Skeletal muscle tissue (tissue), 4 donors: ENCODE results near the gene NET1. TPM values are rescaled to one million over a fixed set of nuclear protein-coding genes. Genes with fewer than 3 reads are reported as not detected.

Experiments
- H3K27ac ChIP-seq: one replicate; pipeline ENCODE4 v1.7.0; 2013; ENCODE audit warnings: mild to moderate bottlenecking, low read depth, low read length, inconsistent platforms
- H3K27me3 ChIP-seq, 3 donors: one replicate each; pipeline ENCODE4 v1.7.0; 2013; ENCODE audit warnings: low read length in 3 of 3; ENCODE audit not compliant: control insufficient read depth in 3 of 3, insufficient read depth in 3 of 3
- H3K36me3 ChIP-seq, 3 donors: one replicate each; pipeline ENCODE4 v1.7.0; 2013; ENCODE audit warnings: low read length in 3 of 3; ENCODE audit not compliant: control insufficient read depth in 3 of 3, insufficient read depth in 3 of 3
- H3K4me1 ChIP-seq, 3 donors: one replicate each; pipeline ENCODE4 v1.7.0; 2013; ENCODE audit warnings: low read length in 3 of 3, mild to moderate bottlenecking in 3 of 3; ENCODE audit not compliant: control insufficient read depth in 3 of 3, insufficient read depth in 3 of 3
- H3K4me3 ChIP-seq, 3 donors: one replicate each; pipeline ENCODE4 v1.7.0; 2013; ENCODE audit warnings: low read length in 3 of 3
- H3K9ac ChIP-seq, 3 donors: one replicate each; pipeline ENCODE4 v1.7.0; 2013; ENCODE audit warnings: low read length in 3 of 3, mild to moderate bottlenecking in 3 of 3, moderate library complexity in 2 of 3, low read depth in 1 of 3
- H3K9me3 ChIP-seq, 3 donors: one replicate each; pipeline ENCODE4 v1.7.0; 2013; ENCODE audit warnings: low read length in 3 of 3; ENCODE audit not compliant: control insufficient read depth in 3 of 3
- total RNA-seq: library from RNA; depleted of rRNA; stranded (reverse); fragments of >200 nt; gene quantifications from one replicate; pipeline ENCODE4 v1.2.3, GENCODE V29; 2014
- donor health status: Osteomylitis.

Gene NET1
- total RNA-seq, 1 donor from 2014 or later = 79.3 TPM

DNA sequence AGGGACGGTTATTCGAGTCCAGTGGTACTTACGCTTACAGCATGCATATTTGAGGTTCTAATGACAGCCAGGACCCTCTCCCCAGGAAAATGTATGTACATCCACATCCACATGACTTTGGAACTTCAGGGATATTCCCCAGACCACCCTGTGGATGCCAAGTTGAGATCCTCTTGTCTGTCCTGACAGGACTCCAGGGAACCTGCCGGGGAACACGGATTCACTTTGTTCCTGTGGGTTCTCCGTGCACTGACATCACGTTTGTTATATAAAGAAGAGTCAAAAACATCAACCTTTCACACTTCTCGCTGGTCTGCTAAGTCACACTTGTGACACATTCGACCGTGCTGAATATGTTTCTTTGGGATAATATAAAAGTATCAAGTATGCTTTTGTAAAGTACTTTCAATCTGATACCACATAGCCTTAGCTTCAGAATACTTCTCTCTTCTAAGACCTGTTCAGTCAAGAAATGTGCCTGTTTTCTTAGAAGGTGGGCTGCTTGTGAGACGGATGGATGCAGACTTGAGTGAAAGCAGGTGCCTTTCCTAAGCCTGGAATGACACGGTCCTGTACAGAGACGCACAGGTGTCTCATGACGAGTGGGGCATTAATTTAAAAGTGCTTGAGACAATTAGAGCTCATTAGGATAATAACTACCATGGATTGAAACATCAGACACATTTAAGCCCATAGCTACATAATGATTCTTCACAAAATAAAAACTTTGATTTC, 48.3 kb downstream of the NET1 start:
- Histone ChIP-seq H3K4me1 (peaks cover 0 to 5% (median 5%) of the 10 kb centered on the region in 3 donors), H3K27me3 (no peaks in the 10 kb centered on the region), H3K27ac (no peak overlapping the region), H3K36me3 (peaks cover 12 to 25% (median 17%) of the 10 kb centered on the region in 3 donors), H3K9me3 (no peaks in the 10 kb centered on the region), H3K9ac (no peak overlapping the region), H3K4me3 (no peak overlapping the region)

DNA sequence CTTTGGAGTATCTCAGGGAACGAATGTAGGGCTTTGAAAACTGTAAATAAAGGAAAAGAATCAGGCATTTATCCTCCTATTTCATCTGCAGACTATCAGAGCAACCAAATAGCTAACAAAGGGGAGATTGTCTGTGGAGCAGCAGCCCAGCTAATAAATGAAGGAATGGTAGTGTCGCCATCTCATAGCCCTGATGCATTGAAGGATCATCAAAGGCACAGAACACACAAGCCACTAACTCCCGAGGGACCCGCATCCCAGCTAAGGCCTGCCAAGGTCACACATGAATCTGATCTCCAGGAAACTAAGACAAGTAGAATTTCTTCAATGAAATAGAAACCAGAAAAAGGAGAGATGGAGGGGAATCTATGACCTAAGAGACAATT, 48.8 kb downstream of the NET1 start:
- Histone ChIP-seq H3K4me1 (peaks cover 0 to 5% (median 5%) of the 10 kb centered on the region in 3 donors), H3K27me3 (no peaks in the 10 kb centered on the region), H3K4me3 (no peak overlapping the region), H3K9ac (no peak overlapping the region), H3K27ac (no peak overlapping the region), H3K36me3 (peaks cover 7 to 20% (median 14%) of the 10 kb centered on the region in 3 donors), H3K9me3 (no peaks in the 10 kb centered on the region)

DNA sequence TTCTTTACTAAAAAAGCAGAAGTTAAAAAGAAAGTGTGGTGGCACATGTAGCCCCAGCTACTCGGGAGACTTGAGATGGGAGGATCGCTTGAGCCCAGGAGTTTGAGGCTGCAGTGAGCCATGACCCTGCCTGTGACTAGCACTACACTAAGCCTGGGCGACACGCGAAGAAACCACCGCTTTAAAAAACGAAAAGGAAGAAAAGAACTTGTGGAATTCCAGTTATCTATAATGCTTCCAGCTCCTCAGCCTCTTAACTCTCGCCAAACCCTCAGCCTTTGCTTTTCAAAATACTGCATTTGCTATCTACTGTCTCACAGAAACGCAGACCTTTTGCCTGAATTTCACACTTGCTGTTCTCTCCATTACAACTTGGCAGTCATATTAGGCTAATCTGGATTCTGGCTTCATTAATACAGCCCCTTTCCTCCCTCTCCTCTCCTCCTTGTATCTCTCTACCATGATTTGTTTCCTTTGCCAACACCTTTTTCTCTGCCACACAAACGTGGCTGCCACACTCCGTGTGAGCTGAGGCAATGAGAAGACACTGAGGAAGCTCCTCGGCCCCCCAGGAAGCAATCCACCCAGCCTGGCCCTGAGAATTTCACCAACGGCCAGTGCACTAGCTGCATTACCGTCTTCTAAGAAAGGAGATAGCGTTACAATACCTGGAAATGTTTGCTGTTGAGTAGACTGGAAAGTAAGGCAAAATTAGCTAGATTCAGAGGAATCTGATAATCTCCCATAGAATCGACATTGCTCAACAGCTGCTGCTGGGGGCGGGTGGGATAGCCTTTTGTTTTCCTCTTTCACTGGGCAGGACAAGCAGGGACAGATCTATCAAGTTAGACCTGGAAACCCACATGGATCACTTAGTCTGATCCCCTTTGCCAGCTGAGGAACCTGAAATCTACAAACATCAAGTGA, 49.8 kb downstream of the NET1 start:
- Histone ChIP-seq H3K4me1 (peaks cover 0 to 6% (median 5%) of the 10 kb centered on the region in 3 donors), H3K27me3 (no peaks in the 10 kb centered on the region), H3K36me3 (peaks cover 0 to 12% (median 7%) of the 10 kb centered on the region in 3 donors), H3K27ac (no peak overlapping the region), H3K4me3 (no peak overlapping the region), H3K9ac (no peak overlapping the region), H3K9me3 (no peaks in the 10 kb centered on the region)

DNA sequence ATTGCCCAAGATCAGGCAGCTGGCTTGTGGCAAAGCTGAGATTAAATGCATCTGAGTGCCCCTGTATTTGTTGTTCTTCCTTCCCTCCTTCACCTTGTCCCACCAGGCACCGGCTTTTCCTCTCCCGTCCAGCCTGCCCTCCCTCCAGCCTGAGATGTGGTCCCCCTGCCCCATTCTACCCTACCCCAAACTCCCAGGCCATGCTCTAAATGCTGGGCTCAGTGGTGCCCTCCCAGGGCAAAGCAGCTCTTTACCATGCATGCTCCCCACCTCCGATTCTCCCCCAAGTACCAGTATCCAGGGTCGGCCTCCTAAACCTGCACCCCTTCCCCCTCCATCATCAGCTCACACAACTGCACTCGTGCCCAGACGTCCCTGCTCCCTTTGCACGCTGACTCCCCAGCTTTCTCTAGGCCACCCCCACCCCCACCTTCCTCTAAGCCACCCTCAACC, 50.5 kb downstream of the NET1 start:
- Histone ChIP-seq H3K36me3 (peaks cover 0 to 12% (median 5%) of the 10 kb centered on the region in 3 donors), H3K9ac (no peak overlapping the region), H3K4me1 (peaks cover 0 to 6% (median 5%) of the 10 kb centered on the region in 3 donors), H3K27ac (no peak overlapping the region), H3K9me3 (peaks cover 0 to 1% (median 0%) of the 10 kb centered on the region in 3 donors), H3K27me3 (no peaks in the 10 kb centered on the region), H3K4me3 (no peak overlapping the region)

DNA sequence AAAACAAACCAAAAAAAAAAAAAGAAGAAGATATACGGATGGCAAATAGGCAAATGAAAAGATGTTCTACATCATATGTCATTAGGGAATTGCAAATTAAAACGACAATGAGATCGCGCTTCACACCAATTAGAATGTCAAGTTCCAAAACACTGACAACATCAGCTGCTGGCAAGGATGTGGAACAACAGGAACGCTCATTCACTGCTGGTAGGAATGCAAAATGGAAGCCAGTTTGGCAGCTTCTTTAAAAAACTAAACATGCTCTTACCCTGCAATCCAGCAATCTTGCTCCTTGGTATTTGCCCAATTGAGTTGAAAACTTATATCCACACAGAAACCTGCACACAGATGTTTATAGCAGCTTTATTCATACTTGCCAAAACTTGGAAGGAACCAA, 52.2 kb downstream of the NET1 start:
- Histone ChIP-seq H3K4me1 (peaks cover 0 to 6% (median 5%) of the 10 kb centered on the region in 3 donors), H3K36me3 (peaks cover 0 to 7% (median 0%) of the 10 kb centered on the region in 3 donors), H3K4me3 (no peak overlapping the region), H3K9ac (no peak overlapping the region), H3K9me3 (peaks cover 4 to 7% (median 7%) of the 10 kb centered on the region in 3 donors), H3K27me3 (no peaks in the 10 kb centered on the region), H3K27ac (no peak overlapping the region)

DNA sequence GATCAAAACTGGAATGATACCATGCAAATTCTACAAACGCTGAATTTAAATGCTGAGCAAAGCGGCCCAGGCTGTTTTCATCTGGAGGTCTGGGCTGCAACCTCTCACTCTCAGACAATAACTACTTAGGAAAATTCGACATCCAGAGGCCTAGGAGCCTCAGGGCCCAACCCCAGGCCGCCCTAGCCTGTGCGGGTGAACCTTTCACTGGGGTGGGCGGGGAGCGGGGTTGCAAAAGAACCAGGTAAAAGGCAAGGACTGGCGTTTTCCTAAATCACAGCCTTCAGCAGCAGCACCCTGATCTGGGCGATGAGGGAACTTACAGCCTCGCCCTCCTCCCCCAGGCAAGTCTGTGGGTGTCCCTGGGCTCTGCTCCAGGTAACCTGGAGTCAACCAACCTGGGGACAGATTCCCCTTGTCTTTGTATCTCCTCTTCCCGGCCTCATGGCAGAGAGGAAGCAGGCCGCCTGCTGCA, 53.7 kb downstream of the NET1 start:
- H3K4me1 ChIP-seq = peaks cover 0 to 6% (median 5%) of the 10 kb centered on the region in 3 donors
- H3K9me3 ChIP-seq = peaks cover 4 to 7% (median 7%) of the 10 kb centered on the region in 3 donors
- H3K27me3 ChIP-seq = no peaks in the 10 kb centered on the region
- no peaks in the 10 kb centered on the region for H3K36me3 ChIP-seq
- H3K4me3 ChIP-seq = no peak overlapping the region
- H3K9ac ChIP-seq = no peak overlapping the region
- H3K27ac ChIP-seq = no peak overlapping the region

DNA sequence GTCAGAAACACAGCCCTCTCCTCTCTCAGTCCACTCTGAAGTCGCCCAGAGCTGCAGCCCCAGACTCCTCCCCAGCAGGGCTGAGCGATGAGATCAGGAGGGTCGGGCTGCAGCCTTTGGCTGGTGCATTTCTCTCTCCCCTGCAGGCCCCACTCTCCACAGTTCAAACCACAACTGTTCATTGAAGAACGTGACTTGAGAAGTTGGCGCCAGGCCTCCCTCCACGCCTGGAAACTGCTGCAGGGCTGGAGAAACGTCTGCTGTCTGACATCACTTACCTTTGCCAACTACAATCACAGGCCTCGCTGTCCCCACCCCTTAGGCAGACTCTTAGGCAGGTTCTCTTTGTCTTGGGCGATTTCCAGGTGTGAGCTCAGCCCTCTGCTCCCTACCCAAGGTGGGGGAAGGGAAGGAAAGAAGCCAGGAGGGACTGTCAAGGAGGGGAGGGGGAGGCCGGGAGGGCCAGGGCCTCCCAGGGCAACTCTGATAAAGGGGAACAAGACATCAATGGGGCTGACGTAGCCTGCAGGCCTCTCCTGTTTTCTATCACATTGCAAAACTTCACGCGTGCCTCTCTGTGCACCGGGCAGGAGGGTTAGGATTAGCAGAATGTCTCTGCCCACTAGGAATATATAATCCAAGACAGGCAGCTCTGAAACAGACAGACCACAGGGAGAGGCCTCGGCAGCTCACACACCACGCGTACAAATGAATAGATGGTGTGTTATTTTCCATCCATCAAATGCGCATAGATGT, 54.3 kb downstream of the NET1 start:
- H3K4me1 ChIP-seq = peaks cover 0 to 6% (median 5%) of the 10 kb centered on the region in 3 donors
- no peak overlapping the region for H3K4me3 ChIP-seq
- no peaks in the 10 kb centered on the region for H3K27me3 ChIP-seq
- H3K9ac ChIP-seq = no peak overlapping the region
- H3K9me3 ChIP-seq = peaks cover 4 to 7% (median 7%) of the 10 kb centered on the region in 3 donors
- H3K36me3 ChIP-seq = no peaks in the 10 kb centered on the region
- H3K27ac ChIP-seq = no peak overlapping the region

DNA sequence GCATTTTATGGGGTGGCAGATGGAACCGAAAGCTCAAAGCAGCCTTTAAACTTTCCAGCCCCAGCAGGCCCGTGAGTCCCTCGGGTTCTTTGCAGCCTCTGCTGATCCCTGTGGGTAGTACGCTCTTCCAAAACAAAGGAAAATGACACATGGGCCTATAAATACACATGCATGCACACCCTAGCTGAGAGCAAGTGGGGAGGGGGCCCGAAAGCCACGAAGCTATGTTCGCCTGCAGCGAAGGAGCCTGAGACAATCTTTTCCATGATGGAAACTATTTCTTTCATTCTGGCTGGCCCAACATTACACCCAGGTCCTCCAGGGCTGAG, 54.8 kb downstream of the NET1 start:
- H3K27ac ChIP-seq = no peak overlapping the region

DNA sequence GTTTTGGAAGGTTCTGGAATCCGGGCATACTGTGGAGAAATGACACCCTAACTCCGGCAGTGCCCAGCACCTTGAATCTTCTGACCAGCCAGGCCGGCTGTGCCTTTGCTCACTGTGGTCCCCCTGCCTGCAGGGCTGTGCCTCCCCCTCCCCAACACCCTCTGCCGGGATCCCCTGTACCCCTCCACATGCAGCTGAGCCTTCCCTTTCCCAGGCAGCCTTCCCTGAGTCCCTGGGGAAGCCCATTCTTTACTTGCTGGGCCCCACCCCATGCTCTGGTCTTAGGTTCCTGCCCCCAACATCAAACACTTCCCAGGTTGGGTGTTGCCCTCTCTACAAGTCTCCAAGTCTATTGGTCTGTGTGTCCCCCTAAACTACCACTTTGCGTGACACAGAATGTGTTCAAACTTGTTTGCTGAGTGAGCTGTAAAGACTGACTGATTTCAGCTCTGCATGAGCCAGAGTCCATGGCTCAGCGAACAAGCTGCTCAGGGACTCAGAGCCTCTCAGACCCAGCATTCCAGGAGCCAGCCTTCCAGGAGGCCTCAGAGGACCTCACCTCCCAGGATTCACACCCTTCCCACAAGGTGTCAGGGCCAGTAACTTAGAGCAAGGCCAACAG, 55.4 kb downstream of the NET1 start:
- Histone ChIP-seq H3K9me3 (peaks cover 4 to 7% (median 7%) of the 10 kb centered on the region in 3 donors), H3K4me3 (no peak overlapping the region), H3K4me1 (peaks cover 0 to 2% (median 0%) of the 10 kb centered on the region in 3 donors), H3K36me3 (no peaks in the 10 kb centered on the region), H3K9ac (no peak overlapping the region), H3K27me3 (no peaks in the 10 kb centered on the region), H3K27ac (no peak overlapping the region)

More for the DNA sequence above, 54.8 kb downstream of the NET1 start:
- Histone ChIP-seq H3K36me3 (no peaks in the 10 kb centered on the region), H3K9ac (no peak overlapping the region), H3K9me3 (peaks cover 4 to 7% (median 7%) of the 10 kb centered on the region in 3 donors), H3K4me1 (peaks cover 0 to 3% (median 1%) of the 10 kb centered on the region in 3 donors), H3K27me3 (no peaks in the 10 kb centered on the region), H3K4me3 (no peak overlapping the region)
